HG03103 (cell line): ENCODE results near the gene VWDE.

ENCODE experiments used
- ATAC-seq: cut with Tn5 transposase; IDR thresholded peaks from one replicate; pipeline ENCODE4 v1.9.1; 2021; ENCODE audit warnings: low read depth; ENCODE audit not compliant: unreplicated experiment

Gene VWDE

GRCh38 chr7:12294701-12295100 is 109.0 kb downstream of the VWDE start:
- ATAC-seq: no peak

- ATAC-seq: no peak
Observed at GRCh38 chr7:12291870-12292269, 111.8 kb downstream of the VWDE start.

GRCh38 chr7:12290761-12291160 is 112.9 kb downstream of the VWDE start:
- no peak for ATAC-seq

GRCh38 chr7:12289996-12290395 is 113.7 kb downstream of the VWDE start:
- ATAC-seq: no peak

GRCh38 chr7:12287901-12288300 is 115.8 kb downstream of the VWDE start:
- ATAC-seq: no peak

- ATAC-seq: no peak
Observed at GRCh38 chr7:12281038-12281437, 122.6 kb downstream of the VWDE start.
